ENCODE results near the gene SBSN.

Gene SBSN

DNA sequence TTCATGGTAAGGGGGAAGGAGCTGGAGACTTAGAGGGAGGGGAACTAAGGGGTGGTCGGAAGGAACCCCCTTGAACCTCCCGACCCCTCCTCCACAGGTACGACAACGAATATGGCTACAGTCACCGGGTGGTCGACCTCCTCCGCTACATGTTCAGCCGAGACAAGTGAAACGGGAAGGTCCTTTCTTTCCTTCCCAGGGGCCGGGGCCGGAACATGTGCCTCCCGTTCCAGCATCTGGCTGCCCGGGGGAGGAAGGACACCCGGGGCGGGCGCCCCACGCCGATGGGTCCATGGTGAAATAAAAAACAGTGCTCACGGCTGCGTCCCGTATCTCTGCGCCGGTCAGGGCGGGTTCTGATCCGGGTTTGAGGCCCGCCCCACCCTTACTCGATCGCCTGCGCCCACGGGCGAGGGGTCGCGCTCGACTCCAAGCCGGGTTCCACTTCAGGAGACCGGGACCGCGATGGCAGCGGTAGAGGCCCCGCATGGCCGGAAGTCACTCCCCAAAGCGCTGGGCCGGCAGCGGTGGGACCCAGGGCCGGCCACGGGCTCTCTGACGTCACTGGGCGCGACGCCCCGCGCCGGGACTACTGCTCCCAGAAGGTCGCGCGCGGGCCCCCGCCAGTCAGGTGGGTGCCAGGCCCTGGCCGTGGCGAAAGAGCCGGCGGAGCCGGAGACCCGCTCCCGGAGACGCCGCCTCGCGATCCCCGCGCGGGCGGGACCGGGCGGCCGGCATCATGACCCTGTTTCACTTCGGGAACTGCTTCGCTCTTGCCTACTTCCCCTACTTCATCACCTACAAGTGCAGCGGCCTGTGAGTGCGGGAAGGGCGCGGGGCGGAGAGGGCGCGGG, 17.1 kb upstream of the SBSN start, which contains the start of gene TMEM147:
Gene TMEM147 (plus strand): TSS at position 626 of the 854 bp plus-strand sequence. CDS start 114 bp downstream, at position 740.
- ChIA-PET CTCF (interaction anchor here (1.7 kb wide), 1 partner anchor 35 kb away, joined by 4 read pairs; no protein-coding TSS in a partner anchor), POLR2A (ENCODE audit: low non-redundant PET) (no interaction called here)
- TF ChIP-seq CTCF (conservative IDR thresholded peaks at IDR 0.05; ENCODE audit: low read depth) = no peak
- peak; percentile 95 for DNase-seq (ENCODE audit: low spot score)
- peak within 1 kb of the TSS; percentile 71 for H3K27ac ChIP-seq

DNA sequence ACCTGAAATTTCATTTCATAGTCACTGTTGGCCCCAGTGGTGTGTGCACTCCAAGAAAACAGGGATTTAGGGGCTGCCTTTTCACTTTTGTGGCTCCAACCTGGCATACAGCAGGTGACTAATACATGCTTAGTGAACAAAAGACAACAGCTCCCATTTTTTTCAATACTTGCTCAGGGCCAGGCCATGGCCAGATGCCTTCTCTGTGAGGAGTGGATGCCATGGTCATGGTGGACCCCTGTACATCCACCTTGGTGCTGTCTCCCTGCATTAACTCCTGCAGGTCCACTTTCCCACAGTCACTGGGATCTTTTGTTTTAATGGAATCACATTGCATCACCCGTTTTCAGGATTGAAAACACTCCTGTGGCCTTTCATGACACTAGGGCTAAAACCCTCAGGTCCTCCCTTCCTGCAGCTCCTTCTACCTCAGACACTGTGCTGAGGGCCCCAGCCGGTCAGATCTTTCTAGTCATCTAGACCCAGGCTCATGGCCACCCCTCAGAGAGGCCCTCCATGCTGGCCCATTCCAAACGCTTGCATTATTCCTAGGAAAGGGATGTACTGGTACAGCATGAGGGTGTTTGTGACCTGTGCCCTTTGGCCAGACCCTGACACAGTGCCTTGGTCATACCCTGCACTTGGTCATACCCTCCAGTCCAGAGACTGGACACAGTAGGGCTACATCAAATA, 16.1 kb upstream of the SBSN start:
- H3K27ac ChIP-seq = peak overlapping the region; percentile 71
- no peak for DNase-seq (ENCODE audit: low spot score)
- POLR2A ChIA-PET (ENCODE audit: low non-redundant PET) = no interaction called here
- CTCF ChIA-PET = interaction anchor here (0.5 to 1.7 kb wide), 3 partner anchors 11 to 190 kb away, joined by 4 read pairs; no protein-coding TSS in a partner anchor
- no peak for TF ChIP-seq CTCF (conservative IDR thresholded peaks at IDR 0.05; ENCODE audit: low read depth)

- ChIA-PET CTCF (interaction anchor here (0.5 to 1.7 kb wide), 4 partner anchors 12 to 189 kb away, joined by 3 to 4 read pairs (median 4); no protein-coding TSS in a partner anchor), POLR2A (ENCODE audit: low non-redundant PET) (interaction anchor here (0.7 kb wide), 1 partner anchor 69 kb away, joined by 3 read pairs; no protein-coding TSS in a partner anchor)
Measured at GRCh38 chr19:35543280-35544109, 15.4 kb upstream of the SBSN start.

GRCh38 chr19:35542209-35542608, 14.1 kb upstream of the SBSN start:
- H3K27ac ChIP-seq = no peak overlapping the region
- no peak for TF ChIP-seq CTCF (conservative IDR thresholded peaks at IDR 0.05; ENCODE audit: low read depth)
- ChIA-PET CTCF (interaction anchor here (0.6 to 1.1 kb wide), 2 partner anchors 32 to 235 kb away, joined by 3 to 4 read pairs; no protein-coding TSS in a partner anchor), POLR2A (ENCODE audit: low non-redundant PET) (no interaction called here)
- DNase-seq (ENCODE audit: low spot score) = no peak

More at GRCh38 chr19:35543280-35544109, 15.4 kb upstream of the SBSN start:
- no peak for DNase-seq (ENCODE audit: low spot score)
- peak overlapping the region; percentile 3; the same call in 1 of the 2 replicates for H3K27ac ChIP-seq
- TF ChIP-seq CTCF (conservative IDR thresholded peaks at IDR 0.05; ENCODE audit: low read depth) = no peak

- no peak for DNase-seq (ENCODE audit: low spot score)
- TF ChIP-seq CTCF (conservative IDR thresholded peaks at IDR 0.05; ENCODE audit: low read depth) = no peak
- H3K27ac ChIP-seq = no peak overlapping the region
- ChIA-PET CTCF (no interaction called here), POLR2A (ENCODE audit: low non-redundant PET) (no interaction called here)
Measured at GRCh38 chr19:35540356-35540927, 12.3 kb upstream of the SBSN start.
